AG04449 (cell line): ENCODE measurements around the gene OR7A10.

Experiments used
- CTCF ChIA-PET: fragments of 350-600 bp; formaldehyde crosslinking; extraction: SDS; loops from one replicate; lab custom pipeline; 2021; ENCODE audit warnings: antibody characterized with exemption; lab: Yijun Ruan, JAX
- POLR2A ChIA-PET: fragments of 400-600, 350-600 bp; formaldehyde crosslinking; extraction: SDS; loops from one replicate; lab custom pipeline; 2020; ENCODE audit warnings: antibody characterized with exemption, inconsistent platforms; lab: Yijun Ruan, JAX
- DNase-seq: peaks from one replicate; pipeline ENCODE4 v3.0.0-alpha.2; 2010; ENCODE audit warnings: low read depth, low spot score
- H3K4me3 ChIP-seq: 2 replicates; pipeline ENCODE4 v1.5.1; 2011; ENCODE audit warnings: low read depth, mild to moderate bottlenecking, control low read depth, low read length
- TF ChIP-seq, protein P1 (sequence below): IDR thresholded peaks from one replicate; pipeline ENCODE4 v1.5.1; 2011; ENCODE audit warnings: mild to moderate bottlenecking, moderate library complexity, low read length, control low read depth, inconsistent platforms; ENCODE audit not compliant: insufficient read depth; ENCODE audit errors: missing control alignments

OR7A10 gene

DNA sequence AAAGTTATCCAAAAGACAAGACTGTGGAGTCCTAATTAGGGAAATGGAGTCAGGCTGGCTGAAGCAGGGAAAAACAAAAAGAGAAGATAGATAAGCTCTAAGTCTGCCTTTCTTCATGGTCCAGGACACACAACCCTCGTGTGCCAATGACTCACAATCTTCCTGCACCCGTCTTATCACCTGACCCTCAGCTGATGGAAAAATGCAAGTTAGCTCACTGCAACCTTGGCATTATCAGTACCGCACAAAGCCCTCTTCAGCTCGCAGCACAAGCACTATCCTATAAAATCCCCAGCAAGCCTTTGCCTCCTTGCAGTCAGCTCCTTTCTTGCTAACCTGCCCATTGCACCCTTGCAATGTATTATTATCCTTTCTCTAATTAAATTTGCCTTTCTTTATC, 18.0 kb downstream of the OR7A10 start:
- no peak for DNase-seq
- POLR2A ChIA-PET, result no interaction called here
- CTCF ChIA-PET, result interaction anchor here (0.6 kb wide), 1 partner anchor 17 kb away, joined by 3 read pairs; no protein-coding TSS in a partner anchor
- no peak overlapping the region for H3K4me3 ChIP-seq
- TF ChIP-seq, protein P1, sequence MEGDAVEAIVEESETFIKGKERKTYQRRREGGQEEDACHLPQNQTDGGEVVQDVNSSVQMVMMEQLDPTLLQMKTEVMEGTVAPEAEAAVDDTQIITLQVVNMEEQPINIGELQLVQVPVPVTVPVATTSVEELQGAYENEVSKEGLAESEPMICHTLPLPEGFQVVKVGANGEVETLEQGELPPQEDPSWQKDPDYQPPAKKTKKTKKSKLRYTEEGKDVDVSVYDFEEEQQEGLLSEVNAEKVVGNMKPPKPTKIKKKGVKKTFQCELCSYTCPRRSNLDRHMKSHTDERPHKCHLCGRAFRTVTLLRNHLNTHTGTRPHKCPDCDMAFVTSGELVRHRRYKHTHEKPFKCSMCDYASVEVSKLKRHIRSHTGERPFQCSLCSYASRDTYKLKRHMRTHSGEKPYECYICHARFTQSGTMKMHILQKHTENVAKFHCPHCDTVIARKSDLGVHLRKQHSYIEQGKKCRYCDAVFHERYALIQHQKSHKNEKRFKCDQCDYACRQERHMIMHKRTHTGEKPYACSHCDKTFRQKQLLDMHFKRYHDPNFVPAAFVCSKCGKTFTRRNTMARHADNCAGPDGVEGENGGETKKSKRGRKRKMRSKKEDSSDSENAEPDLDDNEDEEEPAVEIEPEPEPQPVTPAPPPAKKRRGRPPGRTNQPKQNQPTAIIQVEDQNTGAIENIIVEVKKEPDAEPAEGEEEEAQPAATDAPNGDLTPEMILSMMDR, result no peak

DNA sequence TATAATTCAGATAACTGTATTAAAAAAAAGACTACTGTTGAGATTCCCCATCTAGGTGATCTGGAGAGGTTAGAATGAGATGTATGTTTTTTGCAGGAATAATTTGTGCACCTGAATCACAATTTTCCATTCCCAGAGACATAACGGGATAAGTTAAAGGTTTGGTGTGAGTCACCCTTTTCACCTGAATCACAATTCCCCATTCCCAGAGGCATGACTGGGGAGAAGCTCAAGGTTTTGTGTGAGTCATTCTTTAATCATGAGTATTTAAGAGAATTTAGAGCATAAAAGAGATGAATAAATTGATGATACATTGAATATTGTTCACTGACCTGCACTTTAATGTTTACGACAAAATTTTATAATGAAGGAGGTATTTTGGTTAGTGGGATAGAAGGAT, 22.7 kb downstream of the OR7A10 start:
- ChIA-PET POLR2A (no interaction called here), CTCF (no interaction called here)
- no peak overlapping the region for H3K4me3 ChIP-seq
- DNase-seq, result no peak
- TF ChIP-seq, protein P1, result no peak

DNA sequence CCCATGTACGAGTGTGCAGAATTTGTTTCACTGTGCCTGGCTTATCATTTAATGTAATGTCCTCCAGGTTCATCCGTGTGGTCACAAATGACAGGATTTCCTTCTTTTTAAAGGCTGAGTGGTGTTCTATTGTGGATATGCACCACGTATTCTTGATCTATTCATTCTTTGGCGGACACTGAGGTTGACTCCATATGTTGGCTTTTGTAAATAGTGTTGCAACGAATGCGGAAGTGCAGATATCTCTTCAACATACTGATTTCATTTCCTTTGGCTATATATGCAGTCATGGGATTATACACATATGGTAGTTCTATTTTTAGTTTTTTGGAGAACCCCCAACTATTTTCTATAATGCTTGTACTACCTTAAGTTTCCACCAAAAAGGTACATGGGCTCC, 26.8 kb downstream of the OR7A10 start:
- ChIA-PET POLR2A (no interaction called here), CTCF (no interaction called here)
- TF ChIP-seq, protein P1, result no peak
- DNase-seq, result no peak
- no peak overlapping the region for H3K4me3 ChIP-seq

DNA sequence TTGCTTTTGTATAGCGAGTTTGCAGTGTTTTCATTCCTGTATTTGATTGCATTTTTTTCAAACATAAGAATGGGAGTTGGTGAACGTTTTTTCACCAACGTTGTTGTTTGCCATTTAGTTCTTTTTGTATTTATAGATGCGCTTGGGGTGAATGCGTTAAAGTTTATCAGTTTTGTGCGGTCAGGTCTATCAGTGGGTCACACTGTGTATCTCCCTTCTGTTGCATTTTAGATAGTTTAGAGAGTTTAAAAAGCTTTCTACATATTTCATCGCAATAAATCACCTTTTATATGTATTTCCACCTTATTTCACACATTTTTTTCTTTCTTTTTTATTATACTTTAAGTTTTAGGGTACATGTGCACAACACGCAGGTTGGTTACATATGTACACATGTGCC, 30.1 kb downstream of the OR7A10 start:
- DNase-seq, result no peak
- no peak overlapping the region for H3K4me3 ChIP-seq
- TF ChIP-seq, protein P1, result no peak
- CTCF ChIA-PET, result interaction anchor here (0.5 kb wide), 1 partner anchor 358 kb away, joined by 3 read pairs; no protein-coding TSS in a partner anchor
- POLR2A ChIA-PET, result no interaction called here

DNA sequence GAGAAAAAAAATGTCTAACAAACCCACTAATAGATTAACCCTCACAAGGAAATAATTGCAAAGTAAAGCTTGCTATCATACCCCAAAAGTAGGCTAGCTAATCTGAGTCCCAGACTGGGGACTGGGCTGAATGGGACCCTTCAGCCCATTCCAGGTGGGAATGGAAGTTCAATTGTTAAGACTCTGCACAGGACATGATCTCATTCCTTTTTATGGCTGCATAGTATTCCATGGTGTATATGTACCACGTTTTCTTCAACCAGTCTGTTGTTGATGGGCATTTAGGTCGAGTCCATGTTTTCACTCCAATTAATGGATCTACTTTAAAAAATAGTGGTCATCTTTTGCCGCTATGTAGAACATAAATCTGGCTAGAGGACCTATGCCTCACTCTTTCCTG, 31.7 kb downstream of the OR7A10 start:
- DNase-seq, result no peak
- H3K4me3 ChIP-seq, result no peak overlapping the region
- TF ChIP-seq, protein P1, result no peak
- CTCF ChIA-PET, result no interaction called here
- POLR2A ChIA-PET, result no interaction called here

DNA sequence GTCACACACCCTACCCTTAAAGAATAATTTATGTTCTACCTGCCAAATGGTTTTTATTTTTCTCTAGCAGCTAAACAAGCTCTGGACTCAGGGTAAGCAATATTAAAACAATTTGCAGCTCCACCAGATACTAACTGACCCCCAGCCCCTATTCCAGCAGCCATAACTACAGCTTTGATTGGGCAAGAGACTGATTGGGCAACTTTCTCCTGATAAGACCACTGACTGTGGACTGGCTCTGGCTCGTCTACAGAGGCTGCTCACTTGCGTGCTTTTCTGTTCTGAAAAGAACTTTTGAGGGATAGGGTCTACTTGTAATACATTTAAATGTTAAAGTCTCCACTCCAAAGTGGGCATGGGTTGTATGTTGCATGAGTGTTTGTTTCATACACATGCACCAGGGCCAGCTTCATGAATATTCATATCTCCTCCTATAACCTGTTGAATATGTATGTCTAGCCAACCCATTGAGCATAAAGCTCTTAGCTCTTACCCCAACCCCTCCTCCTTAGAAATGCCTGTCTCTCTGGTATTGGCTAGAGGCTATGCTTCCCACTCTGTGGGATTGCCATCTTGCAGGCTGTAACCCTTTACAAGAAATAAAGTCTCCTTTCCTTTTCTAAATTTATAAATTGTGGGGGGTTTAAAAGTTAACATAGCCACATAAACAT, 33.6 kb downstream of the OR7A10 start:
- TF ChIP-seq, protein P1, result no peak
- H3K4me3 ChIP-seq, result no peak overlapping the region
- DNase-seq, result no peak
- ChIA-PET CTCF (no interaction called here), POLR2A (no interaction called here)
